GM10847 (cell line): ENCODE data around the gene ID2.

Experiments used
- POLR2A ChIP-seq: IDR thresholded peaks from 2 replicates; pipeline ENCODE4 v1.6.1; 2011; ENCODE audit not compliant: insufficient read length; ENCODE audit errors: extremely low read depth

ID2 gene

DNA sequence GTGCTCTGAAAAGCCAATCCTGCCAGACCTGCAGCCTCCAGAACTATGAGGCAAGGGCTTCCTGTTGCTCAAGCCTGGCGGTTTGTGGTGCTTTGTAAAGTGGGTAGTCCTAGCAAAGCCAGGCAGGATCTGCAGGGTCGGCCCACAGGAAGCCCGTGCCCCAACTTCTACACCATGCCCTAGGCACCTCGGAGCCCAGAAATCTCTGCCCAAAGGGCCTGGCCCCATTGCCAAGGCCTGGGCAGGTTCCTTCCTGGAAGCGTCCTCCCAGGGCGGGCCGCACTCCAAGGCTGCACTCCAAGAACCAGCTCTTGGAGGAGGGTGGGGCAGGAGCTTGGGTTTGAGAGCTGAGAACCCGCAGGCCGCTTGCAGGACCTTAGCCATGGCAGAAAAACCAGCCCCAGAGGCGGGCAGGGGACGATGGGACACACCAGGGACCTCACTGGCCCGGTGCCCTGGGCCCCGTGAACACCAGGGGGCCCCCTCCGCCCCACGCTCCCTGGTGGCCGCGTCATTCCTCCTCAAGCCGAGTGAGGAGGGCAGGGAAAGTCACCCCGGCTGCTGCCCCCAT, 37.2 kb upstream of the ID2 start:
- TF ChIP-seq POLR2A: no peak

DNA sequence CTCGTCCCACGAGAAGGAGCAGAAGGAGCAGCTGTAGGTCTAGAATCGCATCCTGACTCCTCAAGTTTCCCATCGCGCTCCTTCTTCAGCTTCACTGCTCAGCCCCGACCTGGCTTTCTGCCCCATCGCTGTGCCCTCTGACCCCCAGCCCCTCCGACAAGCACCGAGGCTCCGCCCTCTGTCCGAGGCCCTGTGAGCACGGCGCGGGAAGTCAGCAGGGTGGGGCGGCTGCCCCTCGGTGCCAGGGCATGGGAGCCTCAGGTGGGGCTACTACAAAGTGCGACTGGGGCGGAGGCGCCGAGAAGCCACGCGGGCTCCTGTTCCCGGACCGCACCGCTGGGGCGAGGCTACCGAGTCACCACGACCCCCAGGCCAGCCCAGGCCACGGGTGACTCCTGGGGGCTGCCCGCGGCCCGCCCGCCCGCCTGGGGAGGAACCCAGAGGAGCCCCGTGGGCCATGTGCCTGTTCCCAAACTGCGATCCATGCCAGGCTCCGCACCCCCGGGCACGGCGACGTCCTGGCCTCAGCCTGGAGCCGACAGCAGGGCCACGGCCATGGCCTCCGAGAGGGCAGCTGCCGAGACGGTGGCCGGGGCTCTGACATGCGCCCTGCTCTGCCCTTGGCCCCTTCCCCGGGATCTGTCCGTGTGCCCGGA, 36.6 kb upstream of the ID2 start:
- TF ChIP-seq POLR2A: no peak

DNA sequence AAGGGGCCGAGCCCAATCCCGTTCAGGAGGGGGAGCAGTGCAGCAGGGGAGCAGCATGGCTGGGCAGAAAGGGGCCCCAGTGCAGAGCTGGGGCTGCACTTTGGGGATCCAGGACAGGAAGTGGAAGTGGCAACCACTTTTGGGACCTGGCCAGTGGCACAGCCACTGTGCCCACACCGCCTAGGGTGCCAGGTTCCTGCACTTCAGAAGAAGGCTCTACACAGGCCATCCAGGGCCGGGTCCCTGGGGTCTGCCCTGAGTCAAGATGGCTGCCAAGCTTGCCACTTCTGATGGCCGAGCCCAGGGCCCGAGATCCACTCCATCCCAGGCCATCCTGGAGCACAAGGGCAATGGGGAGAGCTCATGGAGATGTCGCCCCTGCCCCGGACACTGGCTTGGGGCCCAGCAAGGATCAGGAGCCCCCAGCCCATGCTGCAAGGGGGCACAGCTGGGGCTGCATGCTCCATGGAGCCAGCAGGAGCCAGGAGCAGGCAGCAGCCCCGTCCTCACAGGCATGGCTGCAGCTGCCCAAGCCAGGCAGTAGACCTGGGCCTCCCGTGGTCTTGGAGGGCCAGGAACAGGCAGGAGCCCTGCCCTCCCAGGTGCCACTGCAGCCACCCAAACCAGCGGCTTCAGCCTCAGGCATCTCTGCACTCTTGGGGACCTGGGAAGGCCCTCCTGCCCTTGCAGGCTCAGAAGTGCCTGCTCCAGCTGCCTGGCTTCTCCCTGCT, 35.0 kb upstream of the ID2 start:
- no peak for TF ChIP-seq POLR2A

DNA sequence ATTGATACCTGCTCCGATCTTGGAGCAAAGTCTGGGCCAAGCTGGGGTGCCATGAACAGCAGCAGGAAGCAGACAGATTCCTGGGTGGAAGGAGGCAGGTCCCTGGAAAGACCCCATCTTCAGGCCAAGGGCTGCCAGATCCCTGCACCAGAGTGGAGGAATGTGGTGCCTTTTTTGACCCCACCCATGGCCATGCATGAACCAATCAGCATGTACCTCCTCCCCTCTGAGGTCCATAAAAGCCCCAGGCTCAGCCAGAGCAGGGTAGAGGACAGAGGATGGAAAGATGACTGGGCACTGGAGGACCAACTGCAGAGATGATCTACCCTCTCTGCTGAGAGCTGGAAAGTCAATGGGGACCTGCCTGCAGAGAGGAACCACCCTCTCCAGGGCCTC, 34.4 kb upstream of the ID2 start:
- TF ChIP-seq POLR2A: no peak

DNA sequence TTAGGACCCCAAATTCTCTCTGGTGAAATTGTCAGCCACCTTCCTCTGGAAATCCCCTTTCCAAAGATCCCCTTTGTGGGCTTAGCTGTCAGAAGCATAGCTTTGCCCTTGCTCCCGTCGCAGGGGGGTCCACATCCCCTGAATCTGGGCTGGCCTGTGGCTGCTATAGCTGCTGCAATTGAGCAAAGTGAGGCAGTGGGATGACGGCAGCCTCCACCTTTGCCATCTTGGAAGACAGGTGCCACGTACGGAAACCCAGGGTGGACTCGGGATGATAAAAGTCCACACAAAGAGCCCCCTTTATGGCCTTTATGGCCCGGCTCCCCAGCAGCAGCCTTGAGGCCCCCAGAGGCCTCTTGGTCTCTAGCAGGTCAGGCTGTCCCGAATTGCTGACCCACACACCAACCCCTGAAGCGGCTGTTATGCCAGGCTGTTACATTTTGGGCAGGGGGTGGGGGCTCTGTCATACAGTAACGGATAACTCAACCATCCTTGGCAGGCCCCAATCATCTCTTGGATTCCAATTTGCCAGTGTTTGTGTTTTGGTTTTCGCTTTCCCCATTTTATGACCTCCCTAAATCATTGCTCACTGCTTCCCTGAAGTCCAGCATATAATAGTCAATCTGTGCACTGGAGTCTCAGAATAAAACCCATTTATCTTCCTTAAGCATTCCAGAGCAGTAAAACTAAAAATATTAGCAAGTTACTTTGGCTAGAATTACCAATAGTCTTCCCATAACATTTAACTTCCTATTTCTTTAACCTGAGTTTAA, 33.2 kb upstream of the ID2 start:
- no peak for TF ChIP-seq POLR2A

DNA sequence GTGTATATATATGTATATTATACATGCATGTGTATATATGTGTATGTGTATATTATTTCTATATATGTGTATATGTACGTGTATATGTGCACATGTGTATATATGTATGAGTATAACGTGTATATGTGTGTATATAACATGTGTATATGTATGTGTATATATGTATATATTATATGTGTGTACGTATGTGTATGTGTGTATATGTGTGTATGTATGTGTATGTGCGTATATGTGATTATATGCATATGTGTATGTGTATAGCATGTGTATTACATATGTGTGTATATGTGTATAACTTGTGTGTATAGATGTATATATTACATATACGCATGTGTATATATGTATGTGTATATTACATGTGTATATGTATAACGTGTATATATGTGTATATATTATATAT, 32.1 kb upstream of the ID2 start:
- no peak for TF ChIP-seq POLR2A

DNA sequence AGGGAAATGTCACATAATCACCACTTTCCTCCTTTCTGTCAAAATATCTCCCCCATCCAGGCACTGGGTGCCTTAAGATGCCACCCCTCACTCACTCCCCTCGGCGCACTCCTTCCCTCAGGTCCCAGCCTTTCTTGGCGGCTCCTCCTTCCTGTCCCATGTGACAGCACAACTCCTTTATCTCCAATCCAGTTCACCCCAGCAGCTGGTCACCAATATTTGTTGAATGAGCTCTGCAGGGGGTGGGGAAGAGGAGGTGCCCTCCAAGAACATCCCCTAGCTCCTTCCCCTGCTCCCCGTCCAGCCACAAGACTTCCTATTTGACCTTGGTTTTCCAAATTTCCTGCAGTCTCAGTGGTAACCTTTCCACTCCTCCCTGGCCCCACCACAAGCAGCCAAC, 31.6 kb upstream of the ID2 start:
- TF ChIP-seq POLR2A: no peak

DNA sequence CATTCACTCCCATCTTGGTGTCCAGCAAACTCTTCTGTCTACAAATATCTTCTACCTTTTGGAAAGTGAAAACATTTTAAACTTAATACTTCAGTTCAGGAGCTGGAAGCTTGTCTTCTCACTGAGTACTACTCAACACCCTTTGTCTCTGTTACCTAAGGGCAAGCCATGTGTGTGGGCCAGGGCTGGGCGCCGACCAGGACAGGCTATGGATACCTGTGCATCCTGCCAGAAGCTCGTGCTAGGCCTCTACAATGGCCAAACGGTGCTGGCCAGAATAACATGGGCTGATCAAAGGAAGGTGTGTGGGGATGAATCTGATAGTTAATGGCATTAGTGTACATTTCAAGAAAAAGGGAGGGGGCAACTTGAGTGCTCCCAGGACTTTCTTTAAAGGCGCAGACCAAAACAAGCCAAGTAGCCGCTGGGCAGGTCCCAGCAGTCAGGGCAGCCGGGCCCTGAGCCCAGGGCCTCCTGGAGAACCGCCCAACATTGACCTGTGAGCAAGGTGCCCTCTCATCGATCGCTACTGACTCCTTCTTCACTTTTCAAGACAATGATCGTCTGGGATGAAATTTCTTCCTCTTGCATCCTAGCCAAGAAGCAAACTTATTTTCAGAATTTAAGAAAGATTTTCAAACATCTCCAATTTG, 29.0 kb upstream of the ID2 start:
- TF ChIP-seq POLR2A: no peak

DNA sequence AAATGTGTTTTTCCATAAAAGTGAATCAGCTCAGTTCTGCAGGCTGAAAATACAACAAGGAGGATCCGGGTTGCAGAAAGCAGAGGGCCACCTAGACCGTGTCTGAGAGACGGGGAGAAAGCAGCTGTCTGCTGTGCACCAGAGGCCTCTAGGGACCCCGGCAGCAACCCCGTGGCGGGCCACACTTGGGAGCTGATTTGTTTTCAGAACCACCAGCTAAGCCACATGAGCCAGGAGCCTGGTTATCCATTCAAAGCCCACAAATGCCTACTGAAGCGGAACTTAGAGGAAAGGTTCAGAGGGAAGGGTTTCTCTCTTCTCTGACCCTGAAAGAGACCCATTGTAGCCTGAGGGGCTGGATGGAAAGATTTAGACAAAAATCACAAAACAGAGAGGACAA, 28.4 kb upstream of the ID2 start:
- no peak for TF ChIP-seq POLR2A

DNA sequence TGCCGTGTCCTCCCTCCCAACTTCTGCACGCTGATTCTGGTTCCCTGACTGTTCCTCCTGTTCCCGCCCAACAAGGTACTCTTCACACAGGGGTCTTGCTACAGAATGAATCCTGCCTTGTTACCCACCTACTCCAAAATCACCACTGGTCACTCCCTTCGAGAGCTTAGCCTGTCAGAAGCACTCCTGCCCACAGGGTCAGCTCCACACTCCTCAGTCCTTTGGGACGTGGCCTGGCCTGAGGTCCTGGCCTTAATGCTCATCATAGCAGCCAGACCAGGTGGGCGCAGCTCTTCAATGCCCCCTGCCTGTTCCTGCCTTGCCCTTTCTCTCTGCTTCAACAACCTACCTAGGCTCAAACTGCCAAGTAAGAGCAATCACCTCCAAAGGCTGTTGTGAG, 27.8 kb upstream of the ID2 start:
- no peak for TF ChIP-seq POLR2A

DNA sequence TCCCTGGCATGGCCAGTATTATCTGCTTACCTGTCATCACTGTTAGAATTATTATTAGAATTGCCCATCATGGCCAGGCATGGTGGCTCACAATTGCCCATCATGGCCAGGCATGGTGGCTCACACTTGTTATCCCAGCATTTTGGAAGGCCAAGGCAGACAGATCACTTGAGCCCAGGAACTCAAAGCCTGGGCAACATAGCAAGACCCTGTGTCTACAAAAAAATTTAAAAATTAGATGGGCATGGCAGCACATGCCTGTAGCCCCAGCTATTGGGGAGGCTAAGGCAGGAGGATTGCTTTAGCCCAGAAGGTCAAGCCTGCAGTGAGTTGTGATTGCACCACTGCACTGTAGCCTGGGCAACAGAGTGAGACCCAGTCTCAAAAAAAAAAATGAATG, 27.4 kb upstream of the ID2 start:
- no peak for TF ChIP-seq POLR2A

DNA sequence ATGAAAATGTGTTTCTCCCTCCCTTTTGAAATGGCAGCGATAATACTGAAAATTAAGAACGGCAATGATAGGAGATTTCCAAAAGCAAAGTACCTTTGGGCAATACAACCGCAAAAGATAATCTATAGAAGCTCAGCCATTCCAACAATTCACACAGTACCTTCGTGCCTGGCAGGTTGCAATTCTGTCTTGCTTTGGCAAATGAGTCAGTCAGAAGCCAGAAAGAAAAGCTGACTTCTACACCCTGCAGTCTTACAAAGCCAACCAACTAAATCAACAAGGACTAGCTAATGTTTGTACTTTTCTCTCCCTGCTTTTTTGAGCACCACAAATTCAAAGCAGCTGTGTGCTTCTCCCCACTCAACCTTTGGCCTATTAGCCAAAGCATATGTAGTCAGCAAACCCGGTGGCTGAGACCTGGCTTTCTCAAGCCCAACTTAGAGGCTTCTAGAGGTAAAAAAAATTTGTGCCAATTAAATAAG, 25.7 kb upstream of the ID2 start:
- TF ChIP-seq POLR2A: no peak

DNA sequence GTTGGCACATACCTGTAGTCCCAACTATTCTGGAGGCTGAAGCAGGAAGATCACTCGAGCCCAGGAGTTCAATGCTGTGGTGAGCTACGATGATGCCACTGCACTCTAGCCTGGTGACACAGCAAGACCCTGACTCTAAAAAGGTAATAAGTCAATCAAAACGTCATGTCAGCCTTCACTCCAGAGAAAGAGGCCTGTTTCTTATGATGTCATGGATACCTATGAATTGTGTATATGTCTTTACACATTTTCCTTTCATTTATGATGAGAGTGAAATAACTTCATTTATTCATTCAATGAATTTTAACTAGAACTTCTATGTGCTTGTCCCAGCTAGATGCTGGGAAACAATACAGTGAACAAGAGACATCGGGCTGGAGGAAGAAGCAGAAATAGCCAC, 25.0 kb upstream of the ID2 start:
- no peak for TF ChIP-seq POLR2A

DNA sequence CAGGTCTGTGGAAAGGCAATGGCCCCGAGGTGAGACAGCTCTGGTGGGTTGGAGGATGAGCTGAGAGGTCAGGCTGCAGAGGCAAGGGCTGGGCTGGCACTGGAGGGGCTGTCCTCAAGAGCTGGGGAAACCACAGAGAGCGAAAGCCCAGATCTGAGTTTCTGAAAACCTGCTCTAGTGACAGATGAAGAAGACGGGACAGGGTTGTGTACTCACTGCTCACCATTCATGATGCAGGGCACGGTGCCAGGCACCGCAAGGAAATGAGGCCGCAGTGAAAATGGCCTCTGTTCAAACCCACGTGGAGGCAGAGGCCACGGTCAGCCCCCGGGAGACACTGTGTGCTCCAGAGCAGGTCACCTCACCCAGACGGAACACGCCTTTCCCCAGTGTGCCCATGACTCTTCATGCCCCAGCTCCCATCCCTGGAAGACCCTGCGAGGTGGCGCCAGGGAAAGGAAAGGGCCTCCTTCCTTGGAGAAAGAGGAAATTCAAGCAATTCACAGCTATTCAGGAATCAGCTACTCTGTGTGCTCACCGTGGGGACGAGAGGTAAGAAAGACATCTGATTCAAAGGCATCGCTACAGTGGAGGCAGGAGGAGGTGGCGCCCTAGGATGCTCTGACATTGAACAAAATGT, 24.3 kb upstream of the ID2 start:
- no peak for TF ChIP-seq POLR2A
